Fibroblast of skin of right biceps (primary cell): ENCODE measurements around the gene RING1.
A peak's percentile ranks its signal among the peaks of the same experiment; 100 is the strongest.

Experiments
- DNase-seq: peaks from one replicate; pipeline ENCODE4 v3.0.0-alpha.2; 2013

Gene RING1

DNA sequence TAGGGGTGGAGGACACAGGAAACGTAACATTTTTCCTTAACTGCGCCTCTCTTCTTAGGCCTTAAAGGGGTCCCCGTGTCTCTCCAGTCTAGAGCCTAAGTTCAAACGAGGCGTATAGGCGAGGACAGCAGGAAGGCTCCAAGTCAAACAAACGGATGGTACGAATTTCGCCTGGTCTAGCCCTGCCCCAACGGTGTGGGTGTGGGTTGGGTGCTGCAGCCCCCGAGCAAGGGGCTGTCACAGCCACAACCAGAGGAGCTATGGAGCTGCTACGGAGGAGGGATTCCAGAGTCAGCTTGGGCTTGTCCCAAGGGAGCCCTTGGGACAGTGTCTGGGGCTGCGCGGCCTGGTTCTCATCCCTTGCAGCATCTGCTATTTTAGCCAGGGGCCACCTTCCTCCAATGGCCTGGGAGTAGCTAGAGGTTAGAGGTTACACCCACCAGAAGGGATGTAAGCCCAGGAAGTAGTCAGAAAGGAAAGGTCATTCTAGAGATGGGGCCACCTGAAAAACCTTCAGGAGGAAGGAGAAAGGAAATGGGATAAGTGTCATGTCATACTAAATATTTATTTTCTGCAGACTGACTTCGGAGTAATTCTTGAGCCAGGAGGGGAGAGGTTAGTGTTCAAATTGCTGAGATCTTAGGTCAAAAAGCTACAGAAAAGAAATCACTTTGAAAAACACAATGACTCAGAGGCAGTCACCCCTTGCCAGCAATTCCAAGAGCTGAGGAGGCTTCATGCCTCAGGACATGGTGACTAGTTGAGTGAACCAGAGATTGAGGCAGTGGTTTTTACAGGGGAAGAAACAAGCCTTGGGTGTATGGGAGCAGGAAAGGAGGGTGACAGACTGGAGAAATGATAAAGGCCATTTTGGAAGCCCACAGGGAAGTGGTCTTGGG, 41.7 kb downstream of the RING1 start:
- peak; percentile 87 for DNase-seq

GRCh38 chr6:33250731-33251130, 42.4 kb downstream of the RING1 start:
- no peak for DNase-seq

DNA sequence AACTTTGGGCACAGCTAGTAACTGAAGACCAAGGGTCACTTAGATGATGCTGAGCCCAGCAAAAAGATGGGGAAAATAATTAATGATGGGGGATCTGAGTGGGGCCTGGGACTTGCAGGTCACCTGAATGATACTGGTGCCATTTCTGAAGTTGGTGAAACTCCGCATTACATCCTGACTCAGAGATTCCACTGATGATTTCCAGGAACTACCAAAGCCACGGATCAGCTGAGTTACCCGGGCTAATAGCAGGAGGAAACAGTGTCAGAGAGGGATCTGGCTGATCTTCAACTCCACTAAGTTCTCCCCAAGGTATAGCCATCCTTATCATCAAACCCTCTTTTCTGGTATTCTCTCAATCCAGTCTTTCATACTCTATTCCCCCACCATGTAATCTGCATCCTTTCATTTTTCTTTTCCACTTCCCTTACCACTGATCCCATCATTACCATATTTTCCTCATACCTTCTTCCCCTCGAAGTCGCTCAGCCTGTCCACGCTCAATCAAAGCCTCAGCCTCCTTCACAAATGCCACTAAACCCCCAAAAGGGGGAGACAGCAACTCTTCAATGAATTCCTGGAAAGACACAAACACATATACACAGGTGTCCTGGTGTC, 43.2 kb downstream of the RING1 start:
- DNase-seq, result peak; percentile 66

GRCh38 chr6:33252759-33253158, 44.5 kb downstream of the RING1 start:
- DNase-seq, result peak; percentile 84

DNA sequence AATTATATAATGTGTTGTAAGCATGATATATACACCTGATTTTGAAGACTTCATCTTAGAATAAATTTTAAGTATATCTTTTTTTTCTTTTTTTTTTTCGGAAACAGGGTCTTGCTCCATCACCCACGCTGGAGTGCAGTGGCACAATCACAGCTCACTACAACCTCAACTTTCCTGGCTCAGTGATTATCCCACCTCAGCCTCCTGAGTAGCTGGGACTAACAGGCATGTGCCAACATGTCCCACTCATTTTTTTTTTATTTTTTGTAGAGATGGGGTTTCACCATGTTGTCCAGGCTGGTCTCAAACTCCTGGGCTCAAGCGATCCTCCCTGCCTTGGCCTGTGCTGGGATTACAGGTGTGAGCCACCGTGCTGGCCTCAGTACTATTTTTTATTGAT, 46.3 kb downstream of the RING1 start:
- no peak for DNase-seq

GRCh38 chr6:33259032-33259431, 50.7 kb downstream of the RING1 start:
- no peak for DNase-seq
